Inflammatory macrophage treated with lipopolysaccharide for 1 hour (primary cell): ENCODE results near the gene S100A16.
"Not testable (repeated sequence)": the region's sequence is repeated elsewhere in the genome, so short reads cannot be mapped to it uniquely, and the experiment has no call there.

Source experiments
- DNase-seq, 2 donors: peaks; one replicate each; pipeline ENCODE4 v3.0.0-alpha.2; 2020 to 2022

Gene S100A16

DNA sequence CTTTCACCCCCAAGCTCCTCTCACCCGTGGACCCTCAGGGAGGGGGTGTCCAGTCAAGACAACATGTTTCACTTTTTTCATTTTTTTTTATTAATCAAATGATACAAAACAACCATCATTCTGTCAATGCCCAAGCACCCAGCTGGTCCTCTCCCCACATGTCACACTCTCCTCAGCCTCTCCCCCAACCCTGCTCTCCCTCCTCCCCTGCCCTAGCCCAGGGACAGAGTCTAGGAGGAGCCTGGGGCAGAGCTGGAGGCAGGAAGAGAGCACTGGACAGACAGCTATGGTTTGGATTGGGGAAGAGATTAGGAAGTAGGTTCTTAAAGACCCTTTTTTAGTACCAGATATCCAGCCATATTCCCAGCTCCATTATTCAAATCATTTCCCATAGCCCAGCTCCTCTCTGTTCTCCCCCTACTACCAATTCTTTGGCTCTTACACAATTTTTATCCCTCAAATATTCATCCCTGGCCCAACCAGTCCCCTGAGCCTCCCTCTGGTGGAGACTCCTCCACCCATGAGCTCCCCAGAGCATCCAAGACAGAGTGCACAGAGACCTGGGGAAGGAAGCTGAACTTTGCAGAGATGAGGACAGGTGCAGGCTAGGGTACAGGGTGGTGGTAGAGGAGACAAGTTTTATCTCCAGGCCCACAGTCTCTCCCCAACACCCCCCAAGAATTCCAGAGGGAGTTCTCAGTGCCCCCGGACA lies 1.4 kb upstream of the S100A16 start:
- no peak for DNase-seq

DNA sequence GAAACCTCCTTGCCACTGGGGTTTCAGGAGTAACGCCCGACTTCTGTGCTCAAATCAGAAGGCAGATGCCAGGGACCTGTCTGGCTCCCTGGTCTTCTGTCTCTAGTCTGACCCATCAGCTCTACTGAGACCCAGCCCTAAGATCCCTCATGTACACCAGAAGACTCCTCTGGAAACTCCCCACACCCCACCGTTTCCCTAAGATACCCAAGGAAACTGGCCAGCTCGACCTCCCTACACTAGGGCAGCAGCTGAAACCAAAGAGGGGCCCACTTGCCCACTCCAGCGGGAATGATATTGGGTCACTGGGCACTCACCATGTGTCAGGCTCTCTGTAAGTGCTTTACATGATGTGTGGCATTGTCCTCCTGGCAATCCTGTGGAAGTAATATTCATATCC lies 469 bp upstream of the S100A16 start:
- no peak for DNase-seq

DNA sequence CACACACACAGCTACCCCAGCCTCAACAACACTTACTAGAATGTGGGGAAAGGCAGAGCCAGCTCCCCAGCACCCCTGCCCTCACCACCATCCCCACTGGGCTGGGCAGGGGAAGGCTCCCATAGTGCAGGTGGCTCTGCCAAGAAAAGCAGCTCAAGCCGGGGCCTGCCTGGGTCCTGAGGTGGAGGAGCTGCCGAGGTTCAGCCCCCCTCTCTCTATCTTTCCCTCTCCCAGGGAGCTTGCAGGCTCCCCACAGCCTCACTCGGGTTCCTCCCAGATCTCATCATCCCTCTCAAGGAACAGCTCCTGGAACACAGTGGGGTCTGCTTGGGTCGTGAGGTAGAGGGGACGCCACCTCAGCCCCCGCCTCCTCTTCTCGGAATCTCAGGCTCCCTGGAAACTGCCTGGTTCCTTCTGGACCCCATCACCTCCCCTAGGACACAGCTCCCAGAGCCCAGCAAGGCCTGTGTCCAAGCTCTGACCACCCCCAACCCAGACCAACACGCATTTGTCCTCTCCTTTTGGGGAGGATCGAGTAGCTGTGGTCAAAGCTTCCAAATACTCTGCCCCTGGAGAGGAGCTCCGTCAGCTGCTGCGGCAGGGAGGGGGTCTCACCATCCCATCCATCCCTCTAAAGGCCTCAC lies 704 bp downstream of the S100A16 start:
- no peak for DNase-seq

DNA sequence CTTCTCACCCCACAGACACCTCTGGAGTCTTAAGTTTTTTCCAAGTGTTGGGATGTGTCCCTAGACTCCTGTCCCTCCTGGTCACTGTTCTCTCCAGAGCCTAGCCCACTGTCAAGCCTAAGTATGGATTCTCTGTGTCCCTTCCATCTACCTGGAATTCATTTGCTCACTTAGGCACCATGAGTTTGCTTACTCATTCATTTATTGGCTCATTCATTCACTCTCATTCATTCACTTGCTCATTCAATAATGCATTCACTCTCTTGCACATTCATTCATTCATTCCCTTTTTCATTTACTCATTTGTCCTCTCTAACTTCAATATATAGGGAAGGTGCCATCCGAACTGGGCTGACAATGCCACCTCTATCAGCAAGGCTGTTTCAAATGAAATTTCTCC lies 1.6 kb downstream of the S100A16 start:
- DNase-seq = no peak

DNA sequence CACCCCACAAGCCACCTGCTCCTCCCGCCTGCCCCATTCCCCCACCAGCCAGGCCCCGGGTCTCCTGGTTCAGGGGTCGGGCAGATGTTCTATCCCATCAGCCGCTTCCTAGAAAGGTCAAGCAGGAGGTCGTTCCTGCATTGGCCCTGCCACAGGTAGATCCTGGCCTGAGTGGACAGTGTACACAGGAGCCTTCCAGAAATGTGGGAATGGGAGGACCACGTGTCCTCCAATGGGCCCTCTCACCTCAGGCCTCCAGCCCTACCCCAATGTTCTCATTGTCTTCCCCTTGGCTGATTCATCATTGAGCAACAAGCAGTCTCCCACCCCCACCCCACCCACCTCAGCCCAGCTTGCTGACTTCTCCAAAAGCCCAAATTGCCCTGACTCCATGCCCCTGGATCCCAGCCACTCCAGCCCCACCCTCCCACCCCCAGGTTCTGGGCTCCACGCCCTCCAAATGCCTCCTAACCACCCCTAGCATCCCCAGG lies 2.1 kb downstream of the S100A16 start:
- peak; percentile 62 to 78 for DNase-seq

DNA sequence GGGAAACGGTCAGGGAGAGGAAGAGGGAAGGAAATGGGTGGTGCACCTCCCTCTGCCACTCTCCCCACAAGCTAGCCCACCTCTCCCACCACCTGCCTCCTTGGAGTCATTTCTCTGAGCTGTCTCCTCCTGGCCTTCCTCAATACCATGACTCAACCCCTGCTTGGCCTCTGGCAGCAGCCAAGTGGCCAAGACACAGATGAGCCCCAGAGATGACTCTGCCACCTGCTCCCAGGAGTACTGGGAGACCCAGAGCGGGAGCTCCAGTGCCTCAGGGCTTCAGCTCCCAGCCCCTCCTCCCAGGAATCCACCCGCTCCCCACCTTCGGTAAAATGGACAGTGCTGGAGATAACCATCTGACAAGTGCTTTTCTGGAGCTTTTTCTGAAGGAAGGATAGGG lies 2.6 kb downstream of the S100A16 start:
- peak; percentile 29 to 51 for DNase-seq

DNA sequence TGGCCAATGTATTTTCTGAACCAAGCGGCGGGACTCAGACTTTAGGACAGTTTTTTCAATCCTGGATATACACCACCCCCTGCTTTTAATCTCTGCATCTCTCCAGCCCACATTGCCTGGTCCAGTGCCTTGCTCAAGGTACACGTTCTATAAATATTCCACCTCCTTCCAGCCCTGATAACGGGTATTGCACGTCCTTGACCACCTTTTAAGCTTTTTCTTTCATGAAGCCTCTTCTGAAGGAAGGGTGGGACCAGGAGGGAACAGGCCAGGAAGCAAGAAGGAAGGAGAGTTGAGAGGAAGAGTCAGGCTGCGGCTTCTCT lies 3.4 kb downstream of the S100A16 start:
- no peak for DNase-seq

DNA sequence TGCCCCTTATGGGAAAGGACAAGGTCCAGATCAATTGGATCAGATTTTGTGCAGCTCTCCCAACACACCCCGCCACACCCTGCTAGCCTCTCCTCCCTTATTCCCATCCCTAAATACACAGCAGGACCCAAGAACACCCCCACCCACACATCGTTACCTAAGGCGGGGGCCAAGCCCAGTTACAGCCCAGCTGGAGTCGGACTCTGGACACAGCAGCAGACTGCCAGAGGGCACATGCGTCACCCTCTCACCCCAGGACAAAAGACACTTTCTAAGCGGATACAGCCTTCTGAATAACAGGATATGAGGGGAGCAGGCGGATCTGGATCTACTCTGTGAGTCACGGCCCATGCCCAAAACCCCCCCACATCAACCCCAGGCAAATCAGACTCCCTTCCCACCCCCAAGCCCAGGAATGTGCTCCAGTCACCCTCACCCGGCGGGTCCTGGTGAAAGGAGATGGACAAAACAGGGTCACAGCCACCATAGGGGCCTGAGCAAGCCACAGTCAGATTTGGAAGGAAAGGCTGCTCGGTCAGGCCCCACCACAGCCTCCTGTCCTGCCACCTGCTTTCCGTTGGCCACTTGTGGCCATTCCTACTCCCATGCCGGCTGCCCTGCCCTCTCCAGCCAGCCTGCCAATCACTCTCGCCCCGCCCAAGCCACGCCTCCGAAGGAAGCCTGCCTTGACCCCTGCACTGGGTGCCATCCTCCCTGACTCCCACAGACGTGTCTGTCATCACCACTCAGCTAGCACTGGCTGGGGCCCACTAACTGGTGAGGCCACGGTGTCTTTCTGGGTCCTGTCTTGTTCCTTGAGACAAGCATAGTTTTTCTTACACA lies 4.0 kb downstream of the S100A16 start:
- DNase-seq = peak; percentile 80 to 85

DNA sequence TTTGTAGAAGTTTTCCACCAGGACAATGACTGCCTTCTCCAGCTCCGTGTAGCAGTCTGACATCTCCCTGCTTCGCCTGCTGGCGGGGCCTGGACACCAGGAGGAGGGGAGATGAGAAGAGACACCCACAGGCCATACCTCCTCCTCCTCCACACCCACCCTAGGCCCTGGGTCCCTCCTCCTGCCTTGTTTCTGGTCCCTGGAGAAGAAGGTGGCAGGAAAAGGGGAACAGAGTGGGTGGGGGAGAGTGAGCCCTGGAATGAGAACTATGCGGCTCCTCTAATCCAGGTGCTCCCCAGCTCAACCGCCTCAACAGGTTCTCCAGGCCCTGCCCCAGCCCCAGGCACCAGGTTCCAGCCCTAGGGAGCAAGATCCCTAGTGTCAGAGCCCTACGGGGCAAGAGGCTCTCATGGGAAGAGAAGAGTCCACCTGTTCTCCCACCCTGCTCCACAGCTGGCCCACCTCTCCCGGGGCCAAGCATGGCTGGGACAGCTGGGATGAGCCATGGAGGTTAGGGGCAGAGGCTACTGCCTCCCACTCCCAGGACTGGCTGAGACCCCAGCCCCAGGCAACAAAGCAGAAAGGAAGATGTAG lies 4.8 kb downstream of the S100A16 start:
- DNase-seq = no peak

DNA sequence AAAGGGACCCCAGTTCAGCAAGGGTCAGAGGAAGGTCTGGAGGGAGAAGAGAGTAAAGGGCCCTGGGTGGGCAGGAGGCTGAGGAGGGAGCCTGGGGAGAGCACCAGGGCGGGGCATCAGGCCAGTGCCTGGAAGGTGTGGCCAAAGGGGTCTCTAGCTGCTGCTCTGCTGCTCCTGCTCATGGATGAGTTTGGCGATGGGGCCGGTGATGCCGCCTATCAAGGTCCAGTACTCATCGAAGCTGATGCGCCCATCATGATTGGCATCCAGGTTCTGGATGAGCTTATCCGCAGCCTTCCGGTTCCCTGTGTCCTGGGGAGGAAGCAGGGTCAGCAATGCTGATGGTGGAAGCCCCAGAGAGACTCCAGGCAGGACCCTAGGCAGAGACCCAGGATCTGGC lies 5.6 kb downstream of the S100A16 start:
- DNase-seq = no peak

DNA sequence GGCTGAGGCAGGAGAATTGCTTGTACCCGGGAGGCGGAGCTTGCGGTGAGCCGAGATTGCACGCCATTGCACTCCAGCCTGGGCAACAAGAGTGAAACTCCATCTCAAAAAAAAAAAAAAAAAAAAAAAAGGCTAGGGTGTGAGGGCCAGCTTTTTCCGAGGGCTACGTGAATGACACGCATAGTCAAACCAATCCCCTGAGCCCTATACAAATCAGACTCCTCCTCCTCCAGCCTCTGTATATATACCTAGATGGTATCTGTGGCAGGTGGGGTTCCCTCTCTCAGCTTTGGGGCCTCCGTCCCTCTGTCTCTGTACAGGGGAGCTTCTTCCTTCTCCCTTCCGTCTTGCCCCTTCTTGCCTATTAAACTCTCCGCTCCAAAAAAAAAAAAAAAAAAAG lies 6.7 kb downstream of the S100A16 start:
- no peak for DNase-seq

DNA sequence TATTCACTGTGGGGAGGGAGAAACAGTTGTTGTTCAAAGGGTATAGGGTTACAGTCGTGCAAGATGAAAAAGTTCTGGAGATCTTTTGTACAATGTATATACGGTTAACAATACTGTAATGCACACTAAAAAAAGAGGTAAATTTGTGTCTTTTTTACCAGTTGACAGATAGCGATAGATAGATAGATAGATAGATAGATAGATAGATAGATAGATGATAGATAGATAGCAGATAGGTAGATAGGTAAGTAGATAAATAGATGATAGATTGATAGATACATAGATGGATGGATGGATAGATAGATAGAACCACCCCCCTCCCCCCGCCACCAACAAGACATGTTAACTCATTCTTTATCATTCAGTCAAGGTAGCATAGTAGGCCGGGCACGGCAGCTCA lies 10.2 kb downstream of the S100A16 start:
- no peak for DNase-seq

DNA sequence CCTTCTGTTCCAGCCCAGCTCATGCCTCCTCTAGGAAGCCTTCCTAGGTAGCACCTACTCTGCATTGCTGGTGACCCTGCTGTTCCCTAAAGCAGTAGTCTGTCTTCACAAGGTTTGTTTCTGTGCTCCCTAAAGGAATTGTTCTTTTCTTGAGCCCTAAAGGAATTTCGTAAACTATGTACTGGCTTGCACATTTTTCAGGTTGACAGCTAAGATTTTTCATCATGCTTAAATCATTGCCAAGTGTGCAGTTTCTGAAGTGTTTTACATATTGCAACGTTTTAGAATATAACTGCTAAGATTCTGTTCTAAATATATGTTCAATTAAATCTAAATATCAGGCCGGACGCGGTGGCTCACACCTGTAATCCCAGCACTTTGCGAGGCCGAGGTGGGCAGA lies 13.1 kb downstream of the S100A16 start:
- no peak for DNase-seq

DNA sequence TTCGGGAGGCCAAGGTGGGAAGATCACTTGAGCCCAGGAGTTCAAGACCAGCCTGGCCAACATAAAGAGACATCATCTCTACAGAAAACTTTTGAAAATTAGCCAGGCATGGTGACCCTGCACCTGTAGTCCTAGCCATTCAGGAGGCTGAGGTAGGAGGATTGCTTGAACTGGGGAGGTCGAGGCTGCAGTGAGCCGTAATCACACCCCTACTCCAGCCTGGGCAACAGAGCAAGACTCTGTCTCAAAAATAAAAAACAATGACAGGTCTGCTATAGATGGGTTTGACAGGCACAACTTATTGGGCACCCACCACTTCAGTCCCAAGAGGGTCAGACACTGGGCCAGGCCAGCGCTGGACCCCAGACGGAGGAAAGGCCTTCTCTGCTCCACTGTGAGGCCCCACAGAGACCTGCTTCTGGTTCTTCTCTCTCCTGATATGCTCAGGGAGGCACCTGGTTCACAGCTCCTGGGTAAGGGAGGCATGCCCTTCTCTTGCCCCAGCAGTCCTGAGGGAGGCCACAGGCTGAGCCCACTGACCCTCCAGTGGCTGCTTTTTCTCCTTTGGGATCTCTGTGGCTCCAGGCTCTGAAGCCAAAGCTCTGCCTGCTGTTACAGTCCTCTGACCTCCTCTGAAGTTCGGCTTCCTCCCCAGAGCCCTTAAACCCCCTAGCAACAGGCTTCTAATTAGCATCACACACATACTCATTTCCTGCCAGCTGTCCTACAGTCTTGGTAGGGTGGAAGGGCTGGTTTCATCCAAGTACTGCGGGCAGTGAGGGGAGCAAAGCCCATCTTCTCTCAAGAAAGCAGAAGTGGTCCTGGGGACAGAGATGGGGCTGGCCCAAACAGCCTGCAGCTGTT lies 14.4 kb downstream of the S100A16 start:
- peak; percentile 21 to 43 for DNase-seq

DNA sequence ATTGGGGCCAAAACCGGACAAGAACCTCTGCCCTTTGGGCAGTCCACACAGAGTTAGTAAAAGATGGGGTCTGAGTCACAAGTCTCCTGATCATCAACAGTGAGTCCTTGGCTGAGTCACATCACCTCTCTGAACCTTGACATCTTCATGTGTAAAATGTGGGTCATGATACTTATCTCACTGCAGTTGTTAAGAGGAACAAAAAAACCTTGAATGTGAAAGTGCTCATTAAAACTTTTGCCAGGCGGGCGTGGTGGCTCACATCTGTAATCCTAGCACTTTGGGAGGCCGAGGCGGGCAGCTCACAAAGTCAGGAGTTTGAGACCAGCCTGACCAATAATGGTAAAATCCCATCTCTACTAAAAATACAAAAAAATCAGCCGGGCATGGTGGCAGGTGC lies 15.7 kb downstream of the S100A16 start:
- DNase-seq = peak; percentile 48 to 83

DNA sequence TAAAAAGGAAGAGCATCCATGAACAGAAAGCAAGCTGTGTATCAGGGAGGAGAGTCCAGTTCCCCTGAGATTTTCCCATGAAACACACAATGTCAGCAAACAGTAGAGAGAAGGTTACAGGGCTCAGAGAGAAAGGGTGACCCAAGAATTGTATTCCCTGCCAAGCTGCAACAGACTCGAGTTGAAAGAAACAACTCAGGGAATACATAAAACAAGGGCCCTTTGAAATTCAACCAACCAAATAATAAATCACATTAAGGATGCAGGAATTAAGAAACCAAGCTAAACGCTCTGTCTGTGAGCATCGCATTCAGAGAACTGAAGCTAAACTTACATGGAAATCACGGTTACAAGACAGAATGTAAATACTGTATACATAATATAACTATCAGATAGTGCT lies 20.2 kb downstream of the S100A16 start:
- DNase-seq = no peak

DNA sequence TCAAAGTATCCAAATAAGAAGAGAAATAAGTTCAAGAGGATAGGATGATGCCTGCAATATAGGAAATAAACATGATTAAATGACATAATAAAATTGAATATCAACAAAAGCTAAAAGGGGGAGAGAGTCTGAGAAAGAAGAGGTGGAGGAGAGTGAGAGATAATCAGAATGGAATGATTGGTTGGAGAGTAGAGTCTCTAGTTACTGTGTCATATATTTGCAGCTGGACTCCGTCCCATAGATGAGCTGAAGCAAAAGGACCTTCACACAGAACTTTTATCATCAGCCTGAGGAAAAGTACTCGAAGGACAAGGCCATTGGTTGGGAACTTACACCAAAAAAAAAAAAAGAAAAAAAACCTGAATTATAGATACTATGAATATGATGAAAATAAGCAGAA lies 24.5 kb downstream of the S100A16 start:
- DNase-seq = no peak

DNA sequence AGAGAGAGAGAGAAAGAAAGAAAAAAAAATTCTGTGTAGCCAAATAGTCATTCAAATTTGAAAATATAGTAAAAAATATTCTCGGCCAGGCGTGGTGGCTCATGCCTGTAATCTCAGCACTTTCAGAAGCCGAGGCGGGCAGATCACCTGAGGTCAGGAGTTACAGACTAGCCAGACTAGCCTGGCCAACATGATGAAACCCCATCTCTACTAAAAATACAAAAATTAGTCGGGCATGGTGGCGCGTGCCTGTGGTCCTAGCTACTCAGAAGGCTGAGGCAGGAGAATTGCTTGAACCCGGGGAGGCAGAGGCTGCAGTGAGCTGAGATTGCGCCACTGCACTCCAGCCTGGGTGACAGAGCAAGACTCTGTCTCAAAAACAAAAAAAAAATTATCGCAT lies 24.9 kb downstream of the S100A16 start:
- DNase-seq = not testable (repeated sequence)

DNA sequence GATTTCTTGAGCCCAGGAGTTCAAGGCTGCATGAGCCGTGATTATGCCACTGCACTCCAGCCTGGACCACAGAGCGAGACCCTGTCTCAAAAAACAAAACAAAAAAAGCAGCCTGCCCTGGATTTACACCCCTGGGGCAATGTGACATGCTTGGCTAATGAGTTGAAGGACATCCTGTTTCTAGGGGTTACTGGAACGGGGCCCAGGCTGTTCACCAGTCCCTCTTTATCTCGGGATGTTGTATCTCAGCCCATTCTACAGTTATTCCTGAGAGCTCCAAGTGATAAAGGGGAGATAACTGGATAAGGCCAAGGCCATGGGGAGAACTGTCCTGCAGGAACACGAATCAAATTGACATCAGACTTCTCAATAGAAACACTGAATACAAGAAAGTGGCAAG lies 25.6 kb downstream of the S100A16 start:
- DNase-seq = no peak

DNA sequence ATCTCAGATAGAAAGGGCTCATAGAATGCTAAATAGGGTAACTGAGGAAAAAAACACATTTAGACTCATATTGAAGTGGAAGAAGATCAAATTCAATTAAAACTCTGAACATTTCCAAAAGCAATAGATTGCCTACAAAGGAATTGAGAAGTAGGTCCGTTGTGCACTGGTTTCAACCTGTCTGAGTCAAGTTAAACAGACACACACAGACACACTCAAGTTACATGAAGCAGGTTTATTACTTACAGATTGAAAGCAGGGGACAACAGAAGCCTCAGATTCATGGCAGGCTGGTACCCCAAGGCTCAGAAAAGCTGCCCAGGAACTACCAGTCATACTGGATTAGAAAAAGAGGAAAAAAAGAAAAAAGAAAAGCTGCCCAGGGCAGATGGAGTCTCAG lies 26.6 kb downstream of the S100A16 start:
- DNase-seq = no peak

DNA sequence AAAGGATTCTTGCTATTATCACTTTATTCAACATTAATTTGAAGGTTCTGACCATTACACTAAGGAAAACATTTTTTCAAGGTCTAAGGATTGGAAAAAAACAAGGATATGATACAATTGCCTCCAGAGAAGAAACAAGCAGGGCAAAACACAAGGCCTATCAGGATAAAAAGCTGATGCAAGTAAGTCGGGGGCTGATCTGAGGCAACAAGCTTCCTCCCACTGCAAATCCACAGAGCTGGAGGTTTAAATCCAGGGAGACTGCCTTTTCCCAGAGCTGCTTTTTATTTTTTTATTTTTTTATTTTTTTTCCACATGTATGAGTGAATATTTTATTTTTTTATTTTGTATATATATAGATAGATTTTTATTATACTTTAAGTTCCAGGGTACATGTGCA lies 27.9 kb downstream of the S100A16 start:
- DNase-seq = no peak

DNA sequence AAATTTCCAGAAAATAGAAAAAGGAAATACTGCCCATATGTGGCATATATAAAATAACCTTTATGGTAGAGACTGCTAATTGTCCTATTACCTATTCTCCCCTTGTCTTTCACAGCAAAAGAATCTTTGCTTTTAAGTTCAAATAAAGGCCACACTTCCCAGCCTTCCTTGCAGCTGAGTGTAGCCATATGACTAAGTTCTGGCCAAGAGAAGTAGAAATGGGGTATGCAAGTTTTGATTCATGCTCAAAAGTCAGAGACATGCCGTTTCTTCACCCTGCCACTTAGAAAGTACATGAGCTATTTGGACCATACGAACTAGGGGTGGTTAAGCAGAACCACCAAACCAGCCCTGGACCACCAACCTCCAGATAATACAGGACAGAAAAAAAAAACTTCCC lies 29.0 kb downstream of the S100A16 start:
- no peak for DNase-seq

DNA sequence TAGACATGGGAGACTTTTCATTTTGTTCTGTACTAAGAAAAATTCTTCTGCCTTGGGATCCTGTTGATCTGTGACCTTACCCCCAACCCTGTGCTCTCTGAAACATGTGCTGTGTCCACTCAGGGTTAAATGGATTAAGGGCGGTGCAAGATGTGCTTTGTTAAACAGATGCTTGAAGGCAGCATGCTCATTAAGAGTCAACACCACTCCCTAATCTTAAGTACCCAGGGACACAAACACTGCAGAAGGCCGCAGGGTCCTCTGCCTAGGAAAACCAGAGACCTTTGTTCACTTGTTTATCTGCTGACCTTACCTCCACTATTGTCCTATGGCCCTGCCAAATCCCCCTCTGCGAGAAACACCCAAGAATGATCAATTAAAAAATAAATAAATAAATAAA lies 29.4 kb downstream of the S100A16 start:
- DNase-seq = not testable (repeated sequence)
